SK-N-SH (cell line): ENCODE measurements around the gene MUC12. TPM values are rescaled to one million over a fixed set of nuclear protein-coding genes. Genes with fewer than 3 reads are reported as not detected.
"Not testable (repeated sequence)": the region's sequence is repeated elsewhere in the genome, so short reads cannot be mapped to it uniquely, and the experiment has no call there.

ENCODE experiments used
- CTCF ChIA-PET: fragments of 300-600, 350-600 bp; formaldehyde crosslinking; extraction: SDS; loops from one replicate; lab custom pipeline; 2021; lab: Yijun Ruan, JAX
- POLR2A ChIA-PET: fragments of 350-600 bp; sonication (Branson Sonifier 250); formaldehyde crosslinking; extraction: SDS; loops from one replicate; lab custom pipeline; 2020; ENCODE audit warnings: antibody characterized with exemption, inconsistent platforms; lab: Yijun Ruan, JAX
- DNase-seq: peaks from one replicate; pipeline ENCODE4 v3.0.0; 2012
- H2AFZ ChIP-seq: fragments of 200-600 bp; sonication (generic); 2 replicates; pipeline ENCODE4 v1.8.1; 2016; ENCODE audit warnings: antibody characterized with exemption, mild to moderate bottlenecking, low read depth
- H3F3A ChIP-seq: fragments of 200-600 bp; sonication (generic); replicated peaks from 2 replicates; pipeline ENCODE3; 2016; ENCODE audit warnings: antibody characterized with exemption, mild to moderate bottlenecking; ENCODE audit not compliant: insufficient read depth
- H3K27ac ChIP-seq, 2 experiments: fragments of 200-500 bp in 1 of 2; fragments of 200-600 bp in 1 of 2; sonication (Bioruptor generic) in 1 of 2; sonication (generic), shearing (Covaris generic) in 1 of 2; 2 replicates each; pipeline versions ENCODE4 v1.5.1 to v1.6.1; 2014 to 2016; ENCODE audit warnings: low read depth in 2 of 2, inconsistent platforms in 1 of 2, low read length in 1 of 2, mild to moderate bottlenecking in 1 of 2, mixed read lengths in 1 of 2
- H3K27me3 ChIP-seq: fragments of 200-600 bp; sonication (generic), shearing (Covaris generic); 2 replicates; pipeline ENCODE4 v1.6.1; 2016; ENCODE audit warnings: mixed run types; ENCODE audit not compliant: insufficient read depth
- H3K36me3 ChIP-seq, 2 experiments: fragments of 200-500 bp in 1 of 2; fragments of 200-600 bp in 1 of 2; sonication (Bioruptor generic) in 1 of 2; sonication (generic) in 1 of 2; replicated peaks in 1 of 2; 2 replicates each; pipeline versions ENCODE3 to v1.5.1; 2014 to 2016; ENCODE audit warnings: low read length in 1 of 2, mild to moderate bottlenecking in 1 of 2; ENCODE audit not compliant: insufficient read depth in 2 of 2, control insufficient read depth in 1 of 2
- H3K4me1 ChIP-seq, 2 experiments: fragments of 200-500 bp in 1 of 2; fragments of 200-600 bp in 1 of 2; sonication (Bioruptor generic) in 1 of 2; sonication (generic), shearing (Covaris generic) in 1 of 2; 2 replicates each; pipeline versions ENCODE4 v1.5.1 to v1.6.1; 2014 to 2016; ENCODE audit warnings: low read depth in 1 of 2, low read length in 1 of 2, mixed run types in 1 of 2; ENCODE audit not compliant: insufficient read depth in 2 of 2, control insufficient read depth in 1 of 2
- H3K4me2 ChIP-seq: fragments of 200-600 bp; sonication (generic), shearing (Covaris generic); 2 replicates; pipeline ENCODE4 v1.6.1; 2017; ENCODE audit warnings: mixed run types
- H3K4me3 ChIP-seq, 2 experiments: fragments of 200-500 bp in 1 of 2; fragments of 200-600 bp in 1 of 2; sonication (Bioruptor generic) in 1 of 2; sonication (generic), shearing (Covaris generic) in 1 of 2; 2 replicates each; pipeline versions ENCODE4 v1.5.1 to v1.8.1; 2014 to 2016; ENCODE audit warnings: low read depth in 2 of 2, inconsistent platforms in 1 of 2, low read length in 1 of 2, mild to moderate bottlenecking in 1 of 2, mixed read lengths in 1 of 2, moderate library complexity in 1 of 2
- H3K79me2 ChIP-seq: fragments of 200-600 bp; sonication (generic); 2 replicates; pipeline ENCODE4 v1.8.1; 2017; ENCODE audit warnings: mild to moderate bottlenecking; ENCODE audit not compliant: insufficient read depth
- H3K9ac ChIP-seq: fragments of 200-600 bp; sonication (generic); 2 replicates; pipeline ENCODE4 v1.6.1; 2017; ENCODE audit warnings: mixed run types
- H3K9me2 ChIP-seq: fragments of 200-600 bp; sonication (generic); 2 replicates; pipeline ENCODE4 v1.6.1; 2017; ENCODE audit warnings: mixed run types
- H3K9me3 ChIP-seq: fragments of 200-600 bp; sonication (generic); 2 replicates; pipeline ENCODE4 v1.6.1; 2017; ENCODE audit warnings: mixed run types, mild to moderate bottlenecking, moderate library complexity
- H4K20me1 ChIP-seq: fragments of 200-600 bp; sonication (generic); 2 replicates; pipeline ENCODE4 v1.6.1; 2017; ENCODE audit warnings: mild to moderate bottlenecking, mixed run types; ENCODE audit not compliant: insufficient read depth
- CTCF ChIP-seq: fragments of 200-600 bp; sonication (generic); IDR thresholded peaks from 2 replicates; pipeline ENCODE4 v1.6.1; 2017; ENCODE audit warnings: antibody characterized with exemption, mild to moderate bottlenecking, moderate library complexity
- ELF1 ChIP-seq: IDR thresholded peaks from 2 replicates; pipeline ENCODE4 v1.4.0; 2012
- EZH2phosphoT487 ChIP-seq: fragments of 200-600 bp; sonication (generic); IDR thresholded peaks from 2 replicates; pipeline ENCODE4 v1.6.1; 2017; ENCODE audit warnings: low read depth, mixed run types, mild to moderate bottlenecking, antibody characterized with exemption, moderate library complexity, borderline replicate concordance
- FOSL2 ChIP-seq: IDR thresholded peaks from 2 replicates; pipeline ENCODE4 v1.4.0; 2012; ENCODE audit warnings: low read depth, mild to moderate bottlenecking, moderate library complexity, borderline replicate concordance
- FOXM1 ChIP-seq: IDR thresholded peaks from 2 replicates; pipeline ENCODE4 v1.4.0; 2012; ENCODE audit warnings: low read depth, mild to moderate bottlenecking
- GABPA ChIP-seq: IDR thresholded peaks from 2 replicates; pipeline ENCODE4 v1.4.0; 2012; ENCODE audit warnings: low read depth, mild to moderate bottlenecking
- PBX3 ChIP-seq: IDR thresholded peaks from 2 replicates; pipeline ENCODE4; 2012
- POLR2AphosphoS5 ChIP-seq: IDR thresholded peaks from 2 replicates; pipeline ENCODE4 v1.6.1; 2012; ENCODE audit warnings: low read depth, low read length
- RAD21 ChIP-seq: IDR thresholded peaks from 2 replicates; pipeline ENCODE4 v1.6.1; 2012; ENCODE audit warnings: mild to moderate bottlenecking, low read length
- REST ChIP-seq: IDR thresholded peaks from 2 replicates; pipeline ENCODE4 v1.6.1; 2012; ENCODE audit warnings: mild to moderate bottlenecking, low read depth, low read length, moderate library complexity
- RFX5 ChIP-seq: IDR thresholded peaks from 2 replicates; pipeline ENCODE4 v1.6.1; 2012; ENCODE audit warnings: mild to moderate bottlenecking, improper control_type of control experiment, low read length
- TEAD4 ChIP-seq: IDR thresholded peaks from 2 replicates; pipeline ENCODE4 v1.4.0; 2012; ENCODE audit warnings: mild to moderate bottlenecking, borderline replicate concordance; ENCODE audit not compliant: insufficient read depth
- YY1 ChIP-seq: IDR thresholded peaks from 2 replicates; pipeline ENCODE4 v1.4.0; 2012; ENCODE audit warnings: low read depth, mild to moderate bottlenecking
- WGBS: methylation state at CpG from one replicate; pipeline ENCODE4 v1.1.6; 2017; ENCODE audit warnings: low lambda C conversion rate; 5-methylcytosine and 5-hydroxymethylcytosine counted together
- polyA plus RNA-seq, 3 experiments: library from polyadenylated mRNA; depleted of rRNA; stranded (reverse); fragments of >200 nt; gene quantifications; 2 replicates each; pipeline ENCODE4 v1.2.3, GENCODE V29; 2012

The MUC12 gene
- polyA plus RNA-seq, 1 of the 3 experiments (the other 2 are of a cell fraction): not detected

GRCh38 chr7:100991631-100992030 lies 22.3 kb downstream of the MUC12 start:
- H3K9me3 ChIP-seq: no peaks in the 10 kb centered on the region
- DNase-seq: no peak
- H4K20me1 ChIP-seq: no peaks in the 10 kb centered on the region
- H3K9me2 ChIP-seq: no peaks in the 10 kb centered on the region
- peaks cover 20% of the 10 kb centered on the region; the same call in 1 of the 2 replicates for H3K27me3 ChIP-seq
- CTCF ChIA-PET: interaction anchor here (2.1 kb wide), 1 partner anchor 26 kb away, joined by 8 read pairs; no protein-coding TSS in a partner anchor
- no peak overlapping the region for H3K4me2 ChIP-seq
- H3K27ac ChIP-seq: no peak overlapping the region
- H3F3A ChIP-seq: no peaks in the 10 kb centered on the region
- H2AFZ ChIP-seq: no peak overlapping the region
- 38% methylated on average over 9 of the region's 9 CpGs for WGBS
- H3K9ac ChIP-seq: no peak overlapping the region
- H3K79me2 ChIP-seq: no peaks in the 10 kb centered on the region
- H3K36me3 ChIP-seq: no peaks in the 10 kb centered on the region
- TF ChIP-seq FOSL2: no peak
- no peak for TF ChIP-seq RAD21
- TF ChIP-seq REST: no peak
- no peak for TF ChIP-seq EZH2phosphoT487
- TF ChIP-seq TEAD4: no peak
- TF ChIP-seq ELF1: no peak
- TF ChIP-seq CTCF: no peak
- TF ChIP-seq FOXM1: no peak
- no peak for TF ChIP-seq POLR2AphosphoS5
- no peak for TF ChIP-seq YY1
- no peak for TF ChIP-seq PBX3
- no peak for TF ChIP-seq GABPA
- no peak for TF ChIP-seq RFX5
- H3K4me1 ChIP-seq: no peaks in the 10 kb centered on the region
- POLR2A ChIA-PET: no interaction called here
- no peak overlapping the region for H3K4me3 ChIP-seq

DNA sequence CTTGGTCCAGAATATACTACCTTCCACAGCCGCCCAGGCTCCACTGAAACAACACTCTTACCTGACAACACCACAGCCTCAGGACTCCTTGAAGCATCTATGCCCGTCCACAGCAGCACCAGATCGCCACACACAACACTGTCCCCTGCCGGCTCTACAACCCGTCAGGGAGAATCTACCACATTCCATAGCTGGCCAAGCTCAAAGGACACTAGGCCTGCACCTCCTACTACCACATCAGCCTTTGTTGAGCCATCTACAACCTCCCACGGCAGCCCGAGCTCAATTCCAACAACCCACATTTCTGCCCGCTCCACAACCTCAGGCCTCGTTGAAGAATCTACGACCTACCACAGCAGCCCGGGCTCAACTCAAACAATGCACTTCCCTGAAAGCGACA lies 22.9 kb downstream of the MUC12 start:
- H3K9ac ChIP-seq, H3K9me2 ChIP-seq, H3F3A ChIP-seq, H3K9me3 ChIP-seq, H3K79me2 ChIP-seq, H2AFZ ChIP-seq, H3K27ac ChIP-seq, H3K4me2 ChIP-seq, DNase-seq, H3K4me3 ChIP-seq, POLR2A ChIA-PET, H4K20me1 ChIP-seq, H3K4me1 ChIP-seq, H3K36me3 ChIP-seq: not testable (repeated sequence)
- CTCF ChIA-PET: interaction anchor here (2.1 kb wide), 1 partner anchor 26 kb away, joined by 8 read pairs; no protein-coding TSS in a partner anchor
- peaks cover 20% of the 10 kb centered on the region; the same call in 1 of the 2 replicates for H3K27me3 ChIP-seq
- WGBS: 36% methylated on average over 12 of the region's 12 CpGs

DNA sequence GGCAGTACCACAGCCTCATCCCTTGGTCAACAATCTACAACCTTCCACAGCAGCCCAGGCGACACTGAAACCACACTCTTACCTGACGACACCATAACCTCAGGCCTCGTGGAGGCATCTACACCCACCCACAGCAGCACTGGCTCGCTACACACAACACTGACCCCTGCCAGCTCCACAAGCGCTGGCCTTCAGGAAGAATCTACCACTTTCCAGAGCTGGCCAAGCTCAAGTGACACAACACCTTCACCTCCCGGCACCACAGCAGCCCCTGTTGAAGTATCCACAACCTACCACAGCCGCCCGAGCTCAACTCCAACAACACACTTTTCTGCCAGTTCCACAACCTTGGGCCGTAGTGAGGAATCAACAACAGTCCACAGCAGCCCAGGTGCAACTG lies 25.3 kb downstream of the MUC12 start:
- H3K9me2 ChIP-seq, H3K4me2 ChIP-seq, DNase-seq, H3K9me3 ChIP-seq, H2AFZ ChIP-seq, CTCF ChIA-PET, H4K20me1 ChIP-seq, H3F3A ChIP-seq, POLR2A ChIA-PET, H3K79me2 ChIP-seq, H3K4me3 ChIP-seq, H3K27ac ChIP-seq, H3K9ac ChIP-seq, H3K4me1 ChIP-seq, H3K36me3 ChIP-seq: not testable (repeated sequence)
- H3K27me3 ChIP-seq: peaks cover 12% of the 10 kb centered on the region; the same call in 1 of the 2 replicates
- WGBS: no CpG with 5 or more reads among the region's 9 CpGs
